OCI-M2 (cell line): ENCODE data around the gene H2AZ2.
"Not testable (repeated sequence)": the region's sequence is repeated elsewhere in the genome, so short reads cannot be mapped to it uniquely, and the experiment has no call there.

ENCODE experiments used
- DNase-seq: peaks from one replicate; lab custom pipeline; 2025; ENCODE audit not compliant: unreplicated experiment; lab: John Stamatoyannopoulos, UW

H2AZ2 gene

GRCh38 chr7:44787762-44788161 is 60.1 kb downstream of the H2AZ2 start:
- no peak for DNase-seq

DNA sequence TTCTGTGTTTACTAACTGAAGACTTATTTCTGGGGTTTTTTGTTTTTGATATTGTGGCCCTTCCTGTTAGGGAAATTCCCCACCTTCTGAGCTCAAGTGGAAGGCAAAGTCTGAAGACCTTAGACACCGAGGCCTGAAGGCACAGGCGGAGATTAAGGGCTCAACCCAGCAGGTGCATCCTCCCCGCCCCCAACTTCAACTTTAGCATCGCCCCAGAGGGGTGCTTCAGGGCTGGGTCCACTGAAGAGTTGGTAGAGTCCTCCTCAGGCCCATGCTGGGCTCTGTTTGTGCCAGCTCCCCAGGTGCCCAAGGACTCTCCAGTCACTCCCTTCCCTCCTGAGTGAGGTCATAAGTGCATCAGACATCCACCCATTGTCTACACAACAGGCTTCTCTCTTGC is 60.8 kb downstream of the H2AZ2 start:
- DNase-seq: no peak

DNA sequence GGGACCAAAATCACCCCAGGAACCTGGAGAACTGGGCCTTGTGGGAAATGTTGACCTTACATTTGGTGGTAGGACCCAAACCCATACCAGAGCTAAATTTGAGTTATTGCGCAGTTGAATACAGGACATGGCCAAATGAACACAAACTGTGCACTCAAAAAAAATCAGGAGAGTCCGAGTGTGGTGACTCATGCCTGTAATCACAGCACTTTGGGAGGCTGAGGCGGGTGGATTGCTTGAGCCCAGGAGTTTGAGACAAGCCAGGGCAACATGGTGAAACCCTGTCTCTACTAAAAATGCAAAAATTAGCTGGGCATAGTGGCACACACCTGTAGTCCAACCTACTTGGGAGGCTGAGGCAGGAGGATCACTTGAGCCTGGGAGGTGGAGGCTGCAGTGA is 62.7 kb downstream of the H2AZ2 start:
- DNase-seq: not testable (repeated sequence)

DNA sequence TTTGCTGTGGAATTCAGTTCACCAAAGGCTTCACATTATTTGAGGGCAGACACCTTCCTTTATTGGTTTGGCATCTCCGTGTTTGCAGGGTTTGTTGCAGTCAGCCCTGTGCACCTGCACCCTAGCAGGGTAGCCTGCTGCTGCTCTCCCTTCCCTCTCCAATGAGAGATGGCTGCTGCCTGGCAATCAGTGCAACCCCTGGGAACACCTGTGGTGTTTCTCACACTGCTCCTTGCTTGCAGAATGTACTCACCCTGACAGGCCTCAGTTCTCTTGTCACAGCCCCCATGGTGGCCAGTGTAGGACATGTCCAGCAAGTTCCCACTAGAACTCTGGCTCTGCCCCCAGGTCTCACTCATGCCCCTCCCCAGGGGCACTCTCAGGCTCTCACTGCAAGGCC is 63.5 kb downstream of the H2AZ2 start:
- no peak for DNase-seq

GRCh38 chr7:44783407-44783806 is 64.5 kb downstream of the H2AZ2 start:
- DNase-seq: no peak

DNA sequence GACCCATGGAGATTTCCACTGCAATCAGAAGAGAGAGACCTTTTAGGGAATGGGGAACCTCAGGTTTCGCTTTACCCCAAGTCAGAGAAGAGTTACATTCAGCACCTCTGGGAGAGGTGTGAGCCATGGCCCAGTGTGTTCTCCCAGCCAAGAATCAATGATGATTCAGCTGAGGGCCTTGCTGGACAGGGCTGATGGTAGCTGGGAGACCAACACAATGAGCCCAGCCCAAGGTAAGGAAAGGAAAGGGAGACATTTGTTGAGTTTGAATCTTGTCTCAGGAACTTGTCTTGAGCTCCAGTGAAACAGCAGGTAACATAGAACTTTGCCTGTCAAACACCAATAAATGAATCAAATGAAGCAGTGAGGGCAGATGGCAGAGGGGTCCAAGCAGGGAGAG is 65.4 kb downstream of the H2AZ2 start:
- DNase-seq: no peak
